ENCODE measurements around the gene MEAF6.

Gene MEAF6

GRCh38 chr1:37472281-37472680 lies 42.3 kb downstream of the MEAF6 start:
- DNase-seq: no peak

GRCh38 chr1:37471345-37472231 lies 43.0 kb downstream of the MEAF6 start:
- DNase-seq: no peak

- no peak for DNase-seq
Observed at GRCh38 chr1:37469386-37469785, 45.2 kb downstream of the MEAF6 start.

- DNase-seq: no peak
Observed at GRCh38 chr1:37468037-37468436, 46.5 kb downstream of the MEAF6 start.

- DNase-seq: no peak
Observed at GRCh38 chr1:37465593-37466517, 48.7 kb downstream of the MEAF6 start.

GRCh38 chr1:37464443-37464842 lies 50.1 kb downstream of the MEAF6 start:
- DNase-seq: no peak

- no peak for DNase-seq
Observed at GRCh38 chr1:37461698-37462436, 52.7 kb downstream of the MEAF6 start.

- no peak for DNase-seq
Observed at GRCh38 chr1:37458551-37458950, 56.0 kb downstream of the MEAF6 start.

GRCh38 chr1:37456614-37457013 lies 58.0 kb downstream of the MEAF6 start:
- no peak for DNase-seq

- no peak for DNase-seq
Observed at GRCh38 chr1:37455516-37455915, 59.0 kb downstream of the MEAF6 start.

- no peak for DNase-seq
Observed at GRCh38 chr1:37453647-37454046, 60.9 kb downstream of the MEAF6 start.

GRCh38 chr1:37452416-37452815 lies 62.1 kb downstream of the MEAF6 start:
- DNase-seq: no peak

- DNase-seq: no peak
Observed at GRCh38 chr1:37449936-37450335, 64.6 kb downstream of the MEAF6 start.

- no peak for DNase-seq
Observed at GRCh38 chr1:37448691-37449417, 65.7 kb downstream of the MEAF6 start.

- no peak for DNase-seq
Observed at GRCh38 chr1:37448185-37448584, 66.4 kb downstream of the MEAF6 start.

- DNase-seq: no peak
Observed at GRCh38 chr1:37446874-37447273, 67.7 kb downstream of the MEAF6 start.

- DNase-seq: no peak
Observed at GRCh38 chr1:37442644-37443043, 71.9 kb downstream of the MEAF6 start.
